ENCODE measurements around the gene MMS19. TPM values are rescaled to one million over a fixed set of nuclear protein-coding genes. Genes with fewer than 3 reads are reported as not detected.

Gene MMS19
- total RNA-seq, 3 donors from 2014 or later = 45.7 to 48.5 (median 47.0) TPM

GRCh38 chr10:97408496-97408992 lies 89.7 kb downstream of the MMS19 start:
- H3K4me3 ChIP-seq = no peak overlapping the region
- intact Hi-C loops (cut with DNase I, micrococcal nuclease) = no loop called here
- DNase-seq (peak in 2 of 3 donors; percentile 63 to 66), ATAC-seq (peak; percentile 65)
- no peak for TF ChIP-seq CTCF (IDR thresholded peaks at IDR 0.05)
- no peaks in the 10 kb centered on the region for H3K9me3 ChIP-seq
- no peaks in the 10 kb centered on the region for H3K36me3 ChIP-seq (ENCODE audit: low read depth)
- H3K4me1 ChIP-seq (ENCODE audit: low read depth) = peaks cover 18% of the 10 kb centered on the region

Other genes starting within 250 kb of the MMS19 start
- gene ARHGAP19, start 205.8 kb downstream of the MMS19 start, total RNA-seq = 10 to 100 TPM in 1 of 3 donors, 1 to 10 TPM in 2; 5.9 to 10.7 (median 8.8) TPM
- 1 to 10 TPM; 4.7 to 9.6 (median 7.2) TPM for gene FRAT1, start 179.2 kb downstream of the MMS19 start, total RNA-seq
- gene FRAT2, start 163.7 kb downstream of the MMS19 start, total RNA-seq = 10 to 100 TPM; 26.2 to 42.5 (median 33.3) TPM
- gene RRP12, start 97.1 kb downstream of the MMS19 start, total RNA-seq = 10 to 100 TPM; 14.6 to 19.4 (median 16.9) TPM
- gene PGAM1, start 72.2 kb downstream of the MMS19 start, total RNA-seq = 100 to 1,000 TPM; 173 to 244 (median 186) TPM
- gene EXOSC1, start 52.4 kb downstream of the MMS19 start, total RNA-seq = 10 to 100 TPM; 20.7 to 30.9 (median 21.3) TPM
- gene ZDHHC16, start 52.2 kb downstream of the MMS19 start, total RNA-seq = 10 to 100 TPM; 28.8 to 37.0 (median 29.5) TPM
- gene UBTD1, start 502 bp upstream of the MMS19 start, total RNA-seq = 1 to 10 TPM in 2 of 3 donors, under 1 TPM in 1; 0.49 to 7.3 (median 3.4) TPM
- gene ANKRD2, start 74.4 kb upstream of the MMS19 start, total RNA-seq = under 1 TPM; 0.29 to 0.75 (median 0.35) TPM
- under 1 TPM in 2 of 3 donors, not detected in 1; 0.29 to 0.47 TPM for gene HOGA1, start 86.0 kb upstream of the MMS19 start, total RNA-seq
- not detected for gene C10orf62, start 91.3 kb upstream of the MMS19 start, total RNA-seq
- 1 to 10 TPM; 1.9 to 2.7 (median 2.6) TPM for gene MORN4, start 135.1 kb upstream of the MMS19 start, total RNA-seq
- gene PI4K2A, start 142.2 kb upstream of the MMS19 start, total RNA-seq = 10 to 100 TPM; 11.2 to 13.7 (median 11.7) TPM
- 10 to 100 TPM; 23.7 to 34.1 (median 31.4) TPM for gene AVPI1, start 188.8 kb upstream of the MMS19 start, total RNA-seq
- gene MARVELD1, start 215.3 kb upstream of the MMS19 start, total RNA-seq = 10 to 100 TPM; 30.7 to 45.7 (median 37.7) TPM
- gene ZFYVE27, start 238.7 kb upstream of the MMS19 start, total RNA-seq = 10 to 100 TPM; 48.8 to 83.7 (median 55.0) TPM

Measured in mucosa of descending colon (tissue), 3 donors.